HEK293 (cell line): ENCODE results near the gene RIPK3.

Experiments
- CTCF ChIA-PET: fragments of 350-600 bp; formaldehyde crosslinking; extraction: SDS; loops from one replicate; lab custom pipeline; 2021; ENCODE audit warnings: antibody characterized with exemption; lab: Yijun Ruan, JAX
- POLR2A ChIA-PET: fragments of 300-600 bp; formaldehyde crosslinking; extraction: SDS; loops from one replicate; lab custom pipeline; 2020; ENCODE audit warnings: antibody characterized with exemption, inconsistent platforms; lab: Yijun Ruan, JAX
- H3K27ac ChIP-seq: fragments of 200-500 bp; sonication (Bioruptor generic); 2 replicates; pipeline ENCODE4 v1.5.1; 2014; ENCODE audit warnings: low read depth, low read length, control low read depth, inconsistent platforms; ENCODE audit errors: extremely low read depth
- H3K36me3 ChIP-seq, 2 experiments: fragments of 200-500 bp in 1 of 2; sonication (Bioruptor generic) in 1 of 2; 1 replicate in 1 of 2; 2 replicates in 1 of 2; pipeline ENCODE4 v1.5.1; 2014 to 2017; ENCODE audit warnings: inconsistent platforms in 2 of 2, low read length in 2 of 2; ENCODE audit not compliant: control insufficient read depth in 2 of 2, insufficient read depth in 1 of 2
- H3K4me1 ChIP-seq: fragments of 200-500 bp; sonication (Bioruptor generic); 2 replicates; pipeline ENCODE4 v1.5.1; 2014; ENCODE audit warnings: mild to moderate bottlenecking, low read length, inconsistent platforms; ENCODE audit not compliant: control insufficient read depth, insufficient read depth
- H3K4me3 ChIP-seq: 2 replicates; pipeline ENCODE4 v1.5.1; 2011; ENCODE audit warnings: low read depth, mild to moderate bottlenecking, control low read depth, low read length, moderate library complexity
- H3K9me3 ChIP-seq: fragments of 200-500 bp; sonication (Bioruptor generic); 2 replicates; pipeline ENCODE4 v1.5.1; 2014; ENCODE audit warnings: low read depth, low read length, inconsistent platforms; ENCODE audit not compliant: control insufficient read depth, insufficient read depth
- GLIS2 ChIP-seq: fragments of 450-650 bp; formaldehyde crosslinking; IDR thresholded peaks from 2 replicates; pipeline ENCODE4 v1.5.1; 2016; ENCODE audit warnings: missing biosample characterization, missing genetic modification characterization
- KLF16 ChIP-seq: fragments of 450-650 bp; formaldehyde crosslinking; IDR thresholded peaks from 2 replicates; pipeline ENCODE4 v1.5.1; 2017; ENCODE audit warnings: missing biosample characterization, missing genetic modification characterization
- TRIM28 ChIP-seq: IDR thresholded peaks from 2 replicates; pipeline ENCODE4 v1.6.1; 2011; ENCODE audit warnings: low read length, control low read depth, borderline replicate concordance
- YY2 ChIP-seq: fragments of 450-650 bp; formaldehyde crosslinking; IDR thresholded peaks from 2 replicates; pipeline ENCODE4 v1.5.1; 2016; ENCODE audit warnings: missing biosample characterization, missing genetic modification characterization
- ZEB2 ChIP-seq: fragments of 450-650 bp; formaldehyde crosslinking; IDR thresholded peaks from 2 replicates; pipeline ENCODE4 v1.5.1; 2016; ENCODE audit warnings: missing biosample characterization, missing genetic modification characterization
- ZNF140 ChIP-seq: fragments of 450-650 bp; formaldehyde crosslinking; IDR thresholded peaks from 2 replicates; pipeline ENCODE4 v1.5.1; 2016; ENCODE audit warnings: missing biosample characterization, missing genetic modification characterization
- ZNF16 ChIP-seq: fragments of 450-650 bp; formaldehyde crosslinking; IDR thresholded peaks from 2 replicates; pipeline ENCODE4 v1.5.1; 2016; ENCODE audit warnings: low read depth, missing biosample characterization, missing genetic modification characterization
- ZNF184 ChIP-seq: fragments of 450-650 bp; IDR thresholded peaks from 2 replicates; pipeline ENCODE4 v1.5.1; 2018; ENCODE audit warnings: missing biosample characterization, mild to moderate bottlenecking, missing genetic modification characterization
- ZNF324 ChIP-seq: fragments of 450-650 bp; formaldehyde crosslinking; IDR thresholded peaks from 2 replicates; pipeline ENCODE4 v1.5.1; 2016; ENCODE audit warnings: missing biosample characterization, missing genetic modification characterization
- ZNF341 ChIP-seq: fragments of 450-650 bp; formaldehyde crosslinking; IDR thresholded peaks from 2 replicates; pipeline ENCODE4; 2016; ENCODE audit warnings: low read depth, missing biosample characterization, missing genetic modification characterization
- ZNF530 ChIP-seq: fragments of 450-650 bp; formaldehyde crosslinking; IDR thresholded peaks from 2 replicates; pipeline ENCODE4 v1.5.1; 2016; ENCODE audit warnings: low read depth, missing biosample characterization, missing genetic modification characterization
- ZNF549 ChIP-seq: fragments of 450-650 bp; IDR thresholded peaks from 2 replicates; pipeline ENCODE4 v1.5.1; 2018; ENCODE audit warnings: missing biosample characterization, missing genetic modification characterization, mild to moderate bottlenecking, inconsistent platforms, moderate library complexity
- ZNF629 ChIP-seq: fragments of 450-650 bp; formaldehyde crosslinking; IDR thresholded peaks from 2 replicates; pipeline ENCODE4 v1.5.1; 2017; ENCODE audit warnings: missing biosample characterization, missing genetic modification characterization
- ZNF747 ChIP-seq: fragments of 450-650 bp; formaldehyde crosslinking; IDR thresholded peaks from 2 replicates; pipeline ENCODE4 v1.5.1; 2016; ENCODE audit warnings: missing biosample characterization, missing genetic modification characterization
- ZNF830 ChIP-seq: fragments of 450-650 bp; IDR thresholded peaks from 2 replicates; pipeline ENCODE4 v1.5.0; 2018; ENCODE audit warnings: missing biosample characterization, missing genetic modification characterization, low read depth, mild to moderate bottlenecking, moderate library complexity
- TF ChIP-seq, protein P1 (sequence below): fragments of 450-650 bp; formaldehyde crosslinking; IDR thresholded peaks from 2 replicates; pipeline ENCODE4 v1.5.1; 2016; ENCODE audit warnings: missing biosample characterization, missing genetic modification characterization
- TF ChIP-seq, protein P2 (sequence below): fragments of 450-650 bp; IDR thresholded peaks from 2 replicates; pipeline ENCODE4 v1.5.1; 2018; ENCODE audit warnings: missing biosample characterization, mild to moderate bottlenecking, missing genetic modification characterization
- TF ChIP-seq, protein P3 (sequence below): fragments of 450-650 bp; formaldehyde crosslinking; IDR thresholded peaks from 2 replicates; pipeline ENCODE4 v1.5.1; 2016; ENCODE audit warnings: missing biosample characterization, missing genetic modification characterization
- TF ChIP-seq, protein P4 (sequence below): fragments of 450-650 bp; formaldehyde crosslinking; IDR thresholded peaks from 2 replicates; pipeline ENCODE4 v1.5.1; 2016; ENCODE audit warnings: missing biosample characterization, missing genetic modification characterization
- TF ChIP-seq, protein P5 (sequence below): fragments of 450-650 bp; formaldehyde crosslinking; IDR thresholded peaks from 2 replicates; pipeline ENCODE4 v1.5.1; 2016; ENCODE audit warnings: missing biosample characterization, missing genetic modification characterization, low read depth

The RIPK3 gene

DNA sequence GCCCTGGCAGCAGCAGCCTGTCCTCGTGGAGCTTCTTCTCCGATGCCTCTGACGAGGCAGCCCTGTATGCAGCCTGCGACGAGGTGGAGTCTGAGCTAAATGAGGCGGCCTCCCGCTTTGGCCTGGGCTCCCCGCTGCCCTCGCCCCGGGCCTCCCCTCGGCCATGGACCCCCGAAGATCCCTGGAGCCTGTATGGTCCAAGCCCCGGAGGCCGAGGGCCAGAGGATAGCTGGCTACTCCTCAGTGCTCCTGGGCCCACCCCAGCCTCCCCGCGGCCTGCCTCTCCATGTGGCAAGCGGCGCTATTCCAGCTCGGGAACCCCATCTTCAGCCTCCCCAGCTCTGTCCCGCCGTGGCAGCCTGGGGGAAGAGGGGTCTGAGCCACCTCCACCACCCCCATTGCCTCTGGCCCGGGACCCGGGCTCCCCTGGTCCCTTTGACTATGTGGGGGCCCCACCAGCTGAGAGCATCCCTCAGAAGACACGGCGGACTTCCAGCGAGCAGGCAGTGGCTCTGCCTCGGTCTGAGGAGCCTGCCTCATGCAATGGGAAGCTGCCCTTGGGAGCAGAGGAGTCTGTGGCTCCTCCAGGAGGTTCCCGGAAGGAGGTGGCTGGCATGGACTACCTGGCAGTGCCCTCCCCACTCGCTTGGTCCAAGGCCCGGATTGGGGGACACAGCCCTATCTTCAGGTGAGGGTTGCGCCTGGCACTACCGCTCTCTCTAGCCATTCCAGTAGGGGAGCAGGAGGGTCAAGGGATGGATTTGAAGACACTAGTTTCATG is 30.3 kb upstream of the RIPK3 start:
- no peaks in the 10 kb centered on the region for H3K9me3 ChIP-seq
- TF ChIP-seq GLIS2 (tag by site-specific recombination) (0 out of 2 replicates have a peak, but pooled peaks have one; percentile 4), ZNF549 (tag by site-specific recombination) (no peak), ZNF140 (no peak), TRIM28 (no peak), ZNF530 (tag by site-specific recombination) (no peak), ZNF629 (tag by site-specific recombination) (no peak)
- TF ChIP-seq, protein P1, sequence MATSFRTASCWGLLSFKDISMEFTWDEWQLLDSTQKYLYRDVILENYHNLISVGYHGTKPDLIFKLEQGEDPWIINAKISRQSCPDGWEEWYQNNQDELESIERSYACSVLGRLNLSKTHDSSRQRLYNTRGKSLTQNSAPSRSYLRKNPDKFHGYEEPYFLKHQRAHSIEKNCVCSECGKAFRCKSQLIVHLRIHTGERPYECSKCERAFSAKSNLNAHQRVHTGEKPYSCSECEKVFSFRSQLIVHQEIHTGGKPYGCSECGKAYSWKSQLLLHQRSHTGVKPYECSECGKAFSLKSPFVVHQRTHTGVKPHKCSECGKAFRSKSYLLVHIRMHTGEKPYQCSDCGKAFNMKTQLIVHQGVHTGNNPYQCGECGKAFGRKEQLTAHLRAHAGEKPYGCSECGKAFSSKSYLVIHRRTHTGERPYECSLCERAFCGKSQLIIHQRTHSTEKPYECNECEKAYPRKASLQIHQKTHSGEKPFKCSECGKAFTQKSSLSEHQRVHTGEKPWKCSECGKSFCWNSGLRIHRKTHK, result no peak
- TF ChIP-seq, protein P2, sequence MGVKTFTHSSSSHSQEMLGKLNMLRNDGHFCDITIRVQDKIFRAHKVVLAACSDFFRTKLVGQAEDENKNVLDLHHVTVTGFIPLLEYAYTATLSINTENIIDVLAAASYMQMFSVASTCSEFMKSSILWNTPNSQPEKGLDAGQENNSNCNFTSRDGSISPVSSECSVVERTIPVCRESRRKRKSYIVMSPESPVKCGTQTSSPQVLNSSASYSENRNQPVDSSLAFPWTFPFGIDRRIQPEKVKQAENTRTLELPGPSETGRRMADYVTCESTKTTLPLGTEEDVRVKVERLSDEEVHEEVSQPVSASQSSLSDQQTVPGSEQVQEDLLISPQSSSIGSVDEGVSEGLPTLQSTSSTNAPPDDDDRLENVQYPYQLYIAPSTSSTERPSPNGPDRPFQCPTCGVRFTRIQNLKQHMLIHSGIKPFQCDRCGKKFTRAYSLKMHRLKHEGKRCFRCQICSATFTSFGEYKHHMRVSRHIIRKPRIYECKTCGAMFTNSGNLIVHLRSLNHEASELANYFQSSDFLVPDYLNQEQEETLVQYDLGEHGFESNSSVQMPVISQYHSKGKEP (tag by site-specific recombination), result no peak
- POLR2A ChIA-PET, result interaction anchor here (3.3 kb wide), 1 partner anchor 61 kb away, joined by 22 read pairs; the partner anchor contains the start of genes CBLN3 and KHNYN
- H3K36me3 ChIP-seq, result peaks cover 0 to 52% of the 10 kb centered on the region in 2 experiments; a peak in 2 of 3 replicates
- H3K27ac ChIP-seq, result no peak overlapping the region
- H3K4me3 ChIP-seq, result no peak overlapping the region
- peaks cover 21% of the 10 kb centered on the region for H3K4me1 ChIP-seq
- CTCF ChIA-PET, result interaction anchor here (0.9 to 4.3 kb wide), 5 partner anchors 19 to 67 kb away, joined by 3 to 29 read pairs (median 4); partner anchors contain the start of genes CBLN3 and KHNYN

DNA sequence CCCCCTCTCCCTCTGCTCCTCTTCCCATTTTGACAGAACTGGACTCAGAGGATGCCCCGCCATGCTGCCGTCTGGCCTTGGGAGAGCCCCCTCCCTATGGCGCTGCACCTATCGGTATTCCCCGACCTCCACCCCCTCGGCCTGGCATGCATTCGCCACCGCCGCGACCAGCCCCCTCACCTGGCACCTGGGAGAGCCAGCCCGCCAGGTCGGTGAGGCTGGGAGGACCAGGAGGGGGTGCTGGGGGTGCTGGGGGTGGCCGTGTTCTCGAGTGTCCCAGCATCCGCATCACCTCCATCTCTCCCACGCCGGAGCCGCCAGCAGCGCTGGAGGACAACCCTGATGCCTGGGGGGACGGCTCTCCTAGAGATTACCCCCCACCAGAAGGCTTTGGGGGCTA is 29.7 kb upstream of the RIPK3 start:
- Histone ChIP-seq H3K36me3 (peaks cover 0 to 46% of the 10 kb centered on the region in 2 experiments; a peak in 2 of 3 replicates), H3K4me1 (peaks cover 22% of the 10 kb centered on the region), H3K27ac (no peak overlapping the region), H3K9me3 (no peaks in the 10 kb centered on the region), H3K4me3 (no peak overlapping the region)
- ChIA-PET POLR2A (no interaction called here), CTCF (no interaction called here)
- TF ChIP-seq, protein P3, sequence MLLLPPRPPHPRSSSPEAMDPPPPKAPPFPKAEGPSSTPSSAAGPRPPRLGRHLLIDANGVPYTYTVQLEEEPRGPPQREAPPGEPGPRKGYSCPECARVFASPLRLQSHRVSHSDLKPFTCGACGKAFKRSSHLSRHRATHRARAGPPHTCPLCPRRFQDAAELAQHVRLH (tag by site-specific recombination), result no peak
- TF ChIP-seq, protein P4, sequence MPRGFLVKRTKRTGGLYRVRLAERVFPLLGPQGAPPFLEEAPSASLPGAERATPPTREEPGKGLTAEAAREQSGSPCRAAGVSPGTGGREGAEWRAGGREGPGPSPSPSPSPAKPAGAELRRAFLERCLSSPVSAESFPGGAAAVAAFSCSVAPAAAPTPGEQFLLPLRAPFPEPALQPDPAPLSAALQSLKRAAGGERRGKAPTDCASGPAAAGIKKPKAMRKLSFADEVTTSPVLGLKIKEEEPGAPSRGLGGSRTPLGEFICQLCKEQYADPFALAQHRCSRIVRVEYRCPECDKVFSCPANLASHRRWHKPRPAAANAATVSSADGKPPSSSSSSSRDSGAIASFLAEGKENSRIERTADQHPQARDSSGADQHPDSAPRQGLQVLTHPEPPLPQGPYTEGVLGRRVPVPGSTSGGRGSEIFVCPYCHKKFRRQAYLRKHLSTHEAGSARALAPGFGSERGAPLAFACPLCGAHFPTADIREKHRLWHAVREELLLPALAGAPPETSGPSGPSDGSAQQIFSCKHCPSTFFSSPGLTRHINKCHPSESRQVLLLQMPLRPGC (tag by site-specific recombination), result no peak
- 0 out of 2 replicates have a peak, but pooled peaks have one; percentile 10 for TF ChIP-seq GLIS2 (tag by site-specific recombination)
- TF ChIP-seq ZNF16 (tag by site-specific recombination), result no peak

DNA sequence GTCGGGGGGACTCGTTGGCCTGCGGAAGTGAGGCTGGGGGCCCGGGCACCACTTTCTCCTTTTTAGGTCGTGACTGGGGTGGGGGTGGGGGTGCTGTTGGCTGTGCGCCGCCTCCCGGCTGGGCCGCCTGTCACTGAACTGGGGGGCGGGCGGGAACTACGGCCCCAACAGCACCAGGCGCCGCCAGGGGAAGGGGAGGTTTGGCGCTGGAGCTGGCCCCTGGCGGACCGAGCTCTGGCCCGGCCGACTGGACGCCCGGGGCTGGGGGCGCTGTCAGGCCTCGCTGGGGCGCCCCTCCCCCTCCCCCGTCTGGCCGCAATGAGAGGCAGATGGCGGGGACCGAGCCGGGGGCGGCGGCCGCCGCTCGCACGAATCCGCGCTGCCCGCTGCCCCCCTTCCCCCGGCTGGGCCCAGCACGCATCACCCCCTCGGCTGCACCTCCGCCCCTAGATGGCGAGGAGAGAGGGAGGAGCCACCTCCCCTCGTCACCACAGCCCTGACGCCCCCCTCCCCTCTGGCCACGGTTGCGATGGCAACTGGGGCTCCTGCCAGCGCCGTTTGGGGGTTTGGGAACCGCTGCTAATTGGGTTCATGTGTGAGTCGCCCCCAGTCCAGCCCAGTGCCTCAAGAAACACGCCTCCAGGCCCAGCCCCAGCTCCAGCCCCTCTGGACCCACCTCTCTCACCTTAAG is 28.9 kb upstream of the RIPK3 start:
- H3K4me1 ChIP-seq, result peaks cover 22% of the 10 kb centered on the region
- CTCF ChIA-PET, result interaction anchor here (1.0 kb wide), 1 partner anchor 35 kb away, joined by 3 read pairs; no protein-coding TSS in a partner anchor
- H3K36me3 ChIP-seq, result peaks cover 0 to 39% of the 10 kb centered on the region in 2 experiments; a peak in 2 of 3 replicates
- H3K27ac ChIP-seq, result peak overlapping the region; percentile 97; the same call in 1 of the 2 replicates
- POLR2A ChIA-PET, result no interaction called here
- H3K4me3 ChIP-seq, result peak overlapping the region; percentile 32
- H3K9me3 ChIP-seq, result no peaks in the 10 kb centered on the region
- TF ChIP-seq, protein P5, sequence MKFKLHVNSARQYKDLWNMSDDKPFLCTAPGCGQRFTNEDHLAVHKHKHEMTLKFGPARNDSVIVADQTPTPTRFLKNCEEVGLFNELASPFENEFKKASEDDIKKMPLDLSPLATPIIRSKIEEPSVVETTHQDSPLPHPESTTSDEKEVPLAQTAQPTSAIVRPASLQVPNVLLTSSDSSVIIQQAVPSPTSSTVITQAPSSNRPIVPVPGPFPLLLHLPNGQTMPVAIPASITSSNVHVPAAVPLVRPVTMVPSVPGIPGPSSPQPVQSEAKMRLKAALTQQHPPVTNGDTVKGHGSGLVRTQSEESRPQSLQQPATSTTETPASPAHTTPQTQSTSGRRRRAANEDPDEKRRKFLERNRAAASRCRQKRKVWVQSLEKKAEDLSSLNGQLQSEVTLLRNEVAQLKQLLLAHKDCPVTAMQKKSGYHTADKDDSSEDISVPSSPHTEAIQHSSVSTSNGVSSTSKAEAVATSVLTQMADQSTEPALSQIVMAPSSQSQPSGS, result no peak
- TF ChIP-seq ZEB2 (tag by site-specific recombination) (no peak), ZNF341 (peak; percentile 45; the same call in 1 of the 2 replicates), ZNF830 (no peak), YY2 (tag by site-specific recombination) (0 out of 2 replicates have a peak, but pooled peaks have one; percentile 30), ZNF747 (tag by site-specific recombination) (no peak), ZNF324 (tag by site-specific recombination) (no peak), ZNF184 (tag by site-specific recombination) (no peak), KLF16 (tag by site-specific recombination) (0 out of 2 replicates have a peak, but pooled peaks have one; percentile 17), GLIS2 (tag by site-specific recombination) (peak; percentile 29; the same call in 1 of the 2 replicates)
